MCF 10A (cell line): ENCODE data around the gene SMPD1. TPM values are rescaled to one million over a fixed set of nuclear protein-coding genes. Genes with fewer than 3 reads are reported as not detected.

Experiments
- BruUV-seq: library from RNA; stranded (reverse); fragments of 400-500 nt; replicated peaks from 2 replicates; lab custom pipeline; 2021; lab: Mats Ljungman, UMichigan
- CTCF ChIA-PET: fragments of 300-600 bp; sonication (Branson Sonifier 250); formaldehyde crosslinking; extraction: SDS; loops from one replicate; lab custom pipeline; 2021; ENCODE audit warnings: antibody characterized with exemption, inconsistent platforms; lab: Yijun Ruan, JAX
- POLR2A ChIA-PET: fragments of 300-600, 350-650 bp; sonication (Branson Sonifier 250); formaldehyde crosslinking; extraction: SDS; loops from one replicate; lab custom pipeline; 2020; ENCODE audit warnings: antibody characterized with exemption, inconsistent platforms; lab: Yijun Ruan, JAX
- DNase-seq: peaks from one replicate; pipeline ENCODE4 v3.0.0-alpha.2; 2018; ENCODE audit not compliant: unreplicated experiment
- H3K27ac Mint-ChIP-seq: one replicate; pipeline ENCODE4 v1.8.0; 2022; ENCODE audit warnings: mild to moderate bottlenecking, low read depth, mixed read lengths; ENCODE audit not compliant: unreplicated experiment
- H3K27me3 Mint-ChIP-seq: one replicate; pipeline ENCODE4 v1.8.0; 2022; ENCODE audit warnings: mixed read lengths; ENCODE audit not compliant: insufficient read depth, unreplicated experiment
- H3K36me3 Mint-ChIP-seq: one replicate; pipeline ENCODE4 v1.8.0; 2022; ENCODE audit warnings: mild to moderate bottlenecking, moderate library complexity, mixed read lengths; ENCODE audit not compliant: insufficient read depth, unreplicated experiment
- H3K4me1 Mint-ChIP-seq: one replicate; pipeline ENCODE4 v1.8.0; 2022; ENCODE audit warnings: mixed read lengths; ENCODE audit not compliant: insufficient read depth, unreplicated experiment
- H3K4me3 Mint-ChIP-seq: one replicate; pipeline ENCODE4 v1.8.0; 2022; ENCODE audit warnings: mild to moderate bottlenecking, moderate library complexity, mixed read lengths; ENCODE audit not compliant: unreplicated experiment
- H3K9me3 Mint-ChIP-seq: one replicate; pipeline ENCODE4 v1.8.0; 2022; ENCODE audit warnings: mixed read lengths; ENCODE audit not compliant: unreplicated experiment
- CTCF ChIP-seq: fragments of 200-600 bp; IDR thresholded peaks from one replicate; pipeline ENCODE4 v1.8.0; 2022; ENCODE audit warnings: antibody characterized with exemption, mild to moderate bottlenecking; ENCODE audit not compliant: unreplicated experiment
- intact Hi-C: fragments of 100-400 bp; cut with micrococcal nuclease; formaldehyde crosslinking; loops from 2 replicates; pipeline ENCODE4 v1.14.1; 2022
- total RNA-seq: library from RNA; stranded (reverse); gene quantifications from 2 replicates; pipeline ENCODE4 v1.2.3, GENCODE V29; 2022

The SMPD1 gene
- total RNA-seq, 1 experiment from 2014 or later: 15.0 TPM

GRCh38 chr11:6401464-6401863 lies 11.2 kb downstream of the SMPD1 start:
- Mint-ChIP-seq H3K36me3 (no peaks in the 10 kb centered on the region), H3K9me3 (no peaks in the 10 kb centered on the region), H3K4me1 (no peaks in the 10 kb centered on the region), H3K27ac (no peak overlapping the region), H3K4me3 (no peak overlapping the region), H3K27me3 (peaks cover 37% of the 10 kb centered on the region)
- BruUV-seq: no TSS peak
- intact Hi-C loops: no loop called here
- DNase-seq: no peak
- TF ChIP-seq CTCF: no peak
- ChIA-PET CTCF (interaction anchor here (0.5 to 2.0 kb wide), 5 partner anchors 23 to 619 kb away, joined by 3 to 6 read pairs (median 4); no protein-coding TSS in a partner anchor), POLR2A (no interaction called here)

GRCh38 chr11:6402061-6402470 lies 11.8 kb downstream of the SMPD1 start:
- Mint-ChIP-seq H3K27ac (no peak overlapping the region), H3K27me3 (peaks cover 41% of the 10 kb centered on the region), H3K36me3 (no peaks in the 10 kb centered on the region), H3K4me3 (no peak overlapping the region), H3K4me1 (no peaks in the 10 kb centered on the region), H3K9me3 (no peaks in the 10 kb centered on the region)
- ChIA-PET CTCF (interaction anchor here (0.6 to 2.0 kb wide), 9 partner anchors 23 to 173 kb away, joined by 3 to 6 read pairs (median 3); no protein-coding TSS in a partner anchor), POLR2A (no interaction called here)
- no peak for TF ChIP-seq CTCF
- no TSS peak for BruUV-seq
- DNase-seq: no peak
- intact Hi-C loops: no loop called here

DNA sequence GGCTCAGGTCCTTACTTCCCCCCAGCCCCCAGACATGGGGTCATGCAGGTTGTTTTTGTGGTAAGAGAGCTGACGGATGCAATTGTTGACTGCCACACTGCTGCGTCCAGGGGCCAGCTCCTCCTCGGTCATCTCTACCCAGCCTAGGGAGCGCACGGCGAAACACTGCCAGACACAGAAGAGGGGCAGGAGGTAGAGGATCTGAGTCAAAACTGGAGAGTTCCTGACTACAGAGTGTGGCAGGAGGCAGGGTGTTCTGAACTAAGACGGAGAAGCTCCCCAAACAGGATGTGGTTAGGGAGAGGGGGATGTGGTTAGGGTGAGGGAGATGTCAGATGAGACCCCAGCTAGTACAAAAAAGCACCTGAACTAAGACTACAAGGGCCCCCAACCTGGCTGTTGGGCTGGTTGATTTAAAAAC lies 12.3 kb downstream of the SMPD1 start:
- Mint-ChIP-seq H3K27ac (no peak overlapping the region), H3K9me3 (no peaks in the 10 kb centered on the region), H3K4me1 (no peaks in the 10 kb centered on the region), H3K27me3 (peaks cover 40% of the 10 kb centered on the region), H3K4me3 (no peak overlapping the region), H3K36me3 (no peaks in the 10 kb centered on the region)
- intact Hi-C loops: no loop called here
- no TSS peak for BruUV-seq
- POLR2A ChIA-PET: interaction anchor here (0.8 kb wide), 1 partner anchor 14 kb away, joined by 3 read pairs; no protein-coding TSS in a partner anchor
- no peak for TF ChIP-seq CTCF
- CTCF ChIA-PET: interaction anchor here (0.6 to 2.0 kb wide), 9 partner anchors 24 to 174 kb away, joined by 3 to 6 read pairs (median 3); no protein-coding TSS in a partner anchor
- no peak for DNase-seq

DNA sequence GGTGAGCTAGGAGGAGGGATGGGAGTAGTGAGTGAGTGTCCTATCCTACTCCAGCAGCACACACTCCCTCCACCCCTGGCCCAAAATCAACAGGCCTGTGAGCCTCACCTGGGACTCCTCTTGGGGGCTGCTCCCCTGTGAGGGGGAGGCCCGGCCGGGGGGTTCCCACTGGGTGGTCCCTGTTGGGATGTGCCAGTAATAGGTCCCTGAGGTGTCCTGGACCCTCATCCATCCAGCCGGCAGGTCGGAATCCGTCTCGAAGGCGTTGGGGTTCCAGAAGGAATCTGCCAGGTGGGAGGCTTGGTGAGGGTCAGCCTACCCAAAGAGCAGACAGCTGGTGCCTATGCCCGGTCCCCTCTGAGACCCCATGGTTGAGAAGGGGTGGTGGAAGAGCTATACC lies 13.3 kb downstream of the SMPD1 start:
- no TSS peak for BruUV-seq
- CTCF ChIA-PET: interaction anchor here (1.1 to 1.4 kb wide), 2 partner anchors 25 to 71 kb away, joined by 3 to 4 read pairs; no protein-coding TSS in a partner anchor

More for the DNA sequence above, 13.3 kb downstream of the SMPD1 start:
- Mint-ChIP-seq H3K36me3 (no peaks in the 10 kb centered on the region), H3K4me3 (no peak overlapping the region), H3K27me3 (peaks cover 30% of the 10 kb centered on the region), H3K4me1 (no peaks in the 10 kb centered on the region), H3K27ac (no peak overlapping the region), H3K9me3 (no peaks in the 10 kb centered on the region)
- POLR2A ChIA-PET: no interaction called here
- no peak for DNase-seq
- intact Hi-C loops: no loop called here
- no peak for TF ChIP-seq CTCF
